ENCODE results near the gene C16orf54. TPM values are rescaled to one million over a fixed set of nuclear protein-coding genes. Genes with fewer than 3 reads are reported as not detected.

C16orf54 gene
- total and polyA plus RNA-seq, 7 donors, result 0.46 to 10.1 (median 1.0) TPM; not detected in 1

- no peak overlapping the region for H3K4me3 ChIP-seq
- TF ChIP-seq POLR2A (IDR thresholded peaks at IDR 0.05) (no peak), POLR2AphosphoS5 (IDR thresholded peaks at IDR 0.05) (no peak), EP300 (IDR thresholded peaks at IDR 0.05) (no peak)
- TF ChIP-seq, protein P1, sequence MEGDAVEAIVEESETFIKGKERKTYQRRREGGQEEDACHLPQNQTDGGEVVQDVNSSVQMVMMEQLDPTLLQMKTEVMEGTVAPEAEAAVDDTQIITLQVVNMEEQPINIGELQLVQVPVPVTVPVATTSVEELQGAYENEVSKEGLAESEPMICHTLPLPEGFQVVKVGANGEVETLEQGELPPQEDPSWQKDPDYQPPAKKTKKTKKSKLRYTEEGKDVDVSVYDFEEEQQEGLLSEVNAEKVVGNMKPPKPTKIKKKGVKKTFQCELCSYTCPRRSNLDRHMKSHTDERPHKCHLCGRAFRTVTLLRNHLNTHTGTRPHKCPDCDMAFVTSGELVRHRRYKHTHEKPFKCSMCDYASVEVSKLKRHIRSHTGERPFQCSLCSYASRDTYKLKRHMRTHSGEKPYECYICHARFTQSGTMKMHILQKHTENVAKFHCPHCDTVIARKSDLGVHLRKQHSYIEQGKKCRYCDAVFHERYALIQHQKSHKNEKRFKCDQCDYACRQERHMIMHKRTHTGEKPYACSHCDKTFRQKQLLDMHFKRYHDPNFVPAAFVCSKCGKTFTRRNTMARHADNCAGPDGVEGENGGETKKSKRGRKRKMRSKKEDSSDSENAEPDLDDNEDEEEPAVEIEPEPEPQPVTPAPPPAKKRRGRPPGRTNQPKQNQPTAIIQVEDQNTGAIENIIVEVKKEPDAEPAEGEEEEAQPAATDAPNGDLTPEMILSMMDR (IDR thresholded peaks at IDR 0.05), result no peak
- no peak overlapping the region for H3K27ac ChIP-seq
- H3K9me3 ChIP-seq, result no peaks in the 10 kb centered on the region
- no peak for DNase-seq
- intact Hi-C loops (cut with DNase I), result no loop called here
- no peaks in the 10 kb centered on the region for H3K27me3 ChIP-seq
- 79 to 82% methylated on average over 2 of the region's 2 CpGs for WGBS, 2 donors
- no peaks in the 10 kb centered on the region for H3K36me3 ChIP-seq
- peaks cover 0 to 5% (median 2%) of the 10 kb centered on the region in 4 donors for H3K4me1 ChIP-seq
Observed at GRCh38 chr16:29705030-29705429, 40.8 kb downstream of the C16orf54 start.

DNA sequence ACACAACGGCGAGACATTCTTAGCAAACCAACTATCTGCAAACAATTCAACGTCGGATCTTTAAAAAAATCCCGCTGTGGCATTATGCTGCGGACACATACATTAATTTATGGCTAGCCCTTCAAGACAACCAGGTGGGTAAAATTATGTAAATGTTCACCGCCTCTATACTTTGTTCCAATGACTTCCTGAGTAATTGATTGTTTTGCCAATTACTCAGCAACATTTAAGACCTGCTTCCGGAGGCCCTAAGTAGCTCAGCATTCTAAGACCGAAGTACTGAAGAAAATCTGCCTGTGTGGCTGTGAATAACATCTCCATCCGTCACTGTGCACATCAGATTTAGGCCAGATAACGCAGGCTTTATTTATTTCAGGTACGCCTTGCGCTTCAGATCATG, 43.5 kb downstream of the C16orf54 start:
- H3K27ac ChIP-seq, result no peak overlapping the region
- no peaks in the 10 kb centered on the region for H3K9me3 ChIP-seq
- DNase-seq, result no peak
- TF ChIP-seq EP300 (IDR thresholded peaks at IDR 0.05) (no peak), POLR2AphosphoS5 (IDR thresholded peaks at IDR 0.05) (no peak), POLR2A (IDR thresholded peaks at IDR 0.05) (no peak)
- TF ChIP-seq, protein P1 (IDR thresholded peaks at IDR 0.05), result no peak
- peaks cover 0 to 3% (median 2%) of the 10 kb centered on the region in 4 donors for H3K4me1 ChIP-seq
- no peak overlapping the region for H3K4me3 ChIP-seq
- H3K36me3 ChIP-seq, result no peaks in the 10 kb centered on the region
- intact Hi-C loops (cut with DNase I), result loop anchor here (5.0 kb wide), 2 partner anchors 85 to 320 kb away; partner anchors contain the start of gene C16orf92
- WGBS, 2 donors, result 51 to 81% methylated on average over 13 of the region's 13 CpGs
- no peaks in the 10 kb centered on the region for H3K27me3 ChIP-seq

GRCh38 chr16:29701214-29701555, 44.6 kb downstream of the C16orf54 start:
- WGBS, 2 donors, result 83 to 88% methylated on average over 5 of the region's 5 CpGs
- no peaks in the 10 kb centered on the region for H3K36me3 ChIP-seq
- intact Hi-C loops (cut with DNase I), result loop anchor here (5.0 kb wide), 2 partner anchors 86 to 321 kb away; partner anchors contain the start of gene C16orf92
- H3K4me1 ChIP-seq, result peaks cover 0 to 3% (median 2%) of the 10 kb centered on the region in 4 donors
- H3K27me3 ChIP-seq, result no peaks in the 10 kb centered on the region
- no peaks in the 10 kb centered on the region for H3K9me3 ChIP-seq
- no peak overlapping the region for H3K27ac ChIP-seq
- H3K4me3 ChIP-seq, result no peak overlapping the region
- TF ChIP-seq EP300 (IDR thresholded peaks at IDR 0.05), result no peak
- TF ChIP-seq POLR2AphosphoS5 (IDR thresholded peaks at IDR 0.05), result no peak
- TF ChIP-seq, protein P1 (IDR thresholded peaks at IDR 0.05), result no peak
- TF ChIP-seq POLR2A (IDR thresholded peaks at IDR 0.05), result no peak
- DNase-seq, result no peak

GRCh38 chr16:29700253-29700987, 45.4 kb downstream of the C16orf54 start:
- no peak overlapping the region for H3K4me3 ChIP-seq
- peak; percentile 89 for DNase-seq
- peaks cover 0 to 3% (median 2%) of the 10 kb centered on the region in 4 donors for H3K4me1 ChIP-seq
- intact Hi-C loops (cut with DNase I), result loop anchor here (5.0 kb wide), 2 partner anchors 87 to 322 kb away; partner anchors contain the start of gene C16orf92
- no peaks in the 10 kb centered on the region for H3K9me3 ChIP-seq
- no peaks in the 10 kb centered on the region for H3K27me3 ChIP-seq
- H3K36me3 ChIP-seq, result no peaks in the 10 kb centered on the region
- 11 to 20% methylated on average over 14 of the region's 14 CpGs for WGBS, 2 donors
- TF ChIP-seq EP300 (IDR thresholded peaks at IDR 0.05) (no peak), POLR2AphosphoS5 (IDR thresholded peaks at IDR 0.05) (no peak), POLR2A (IDR thresholded peaks at IDR 0.05) (no peak)
- TF ChIP-seq, protein P1 (IDR thresholded peaks at IDR 0.05), result peak; percentile 51 to 92 (median 68)
- no peak overlapping the region for H3K27ac ChIP-seq

Measured in sigmoid colon (tissue), 7 donors.